Measurements from ENCODE around the gene SYNE1.
"Not testable (repeated sequence)": the region's sequence is repeated elsewhere in the genome, so short reads cannot be mapped to it uniquely, and the experiment has no call there.

SYNE1 gene

DNA sequence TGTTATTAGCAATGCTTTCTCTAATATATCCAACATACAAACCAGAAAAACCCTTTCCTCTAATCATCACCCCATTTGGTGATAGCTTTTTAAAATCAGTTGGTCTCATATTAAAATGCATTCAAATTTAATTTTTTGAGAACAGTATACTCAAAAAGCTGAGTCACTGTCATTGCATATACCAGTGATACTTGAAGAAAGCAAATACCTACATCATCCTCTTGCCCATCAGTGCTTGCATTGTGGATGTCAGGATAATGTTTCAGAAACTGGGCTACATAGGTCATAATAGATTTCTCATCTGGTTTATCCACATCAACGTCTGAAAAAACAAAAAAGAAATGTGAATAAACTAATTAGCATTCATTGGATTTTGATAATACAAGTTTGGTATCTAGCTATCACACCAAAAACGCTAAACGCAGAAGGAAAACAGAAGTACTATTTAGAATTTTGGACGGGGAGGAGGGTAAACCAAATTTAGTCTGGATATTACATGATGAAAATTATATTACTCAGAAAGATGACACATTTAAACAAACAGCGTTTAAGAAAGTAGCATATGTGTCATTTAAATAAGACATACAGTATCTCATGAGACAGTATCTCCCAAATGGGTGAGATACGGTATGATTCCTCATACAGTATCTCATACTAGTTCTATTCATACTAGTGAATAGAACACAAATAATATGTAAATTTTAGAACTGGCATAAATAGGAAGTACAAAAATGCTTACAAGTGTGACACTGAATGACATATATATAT lies 134.6 kb downstream of the SYNE1 start:
- TF ChIP-seq CTCF (IDR thresholded peaks at IDR 0.05; ENCODE audit: low read depth, low read length), result no peak
- in situ Hi-C loops (cut with HindIII; ENCODE audit: low sequenced_read_pairs), result no loop called here
- DNase-seq (ENCODE audit: low read depth, low spot score), result no peak
- no peak overlapping the region for H3K4me3 ChIP-seq (ENCODE audit: low read depth, low read length)

GRCh38 chr6:152499931-152500330 lies 137.2 kb downstream of the SYNE1 start:
- TF ChIP-seq CTCF (IDR thresholded peaks at IDR 0.05; ENCODE audit: low read depth, low read length), result no peak
- DNase-seq (ENCODE audit: low read depth, low spot score), result no peak
- in situ Hi-C loops (cut with HindIII; ENCODE audit: low sequenced_read_pairs), result no loop called here
- no peak overlapping the region for H3K4me3 ChIP-seq (ENCODE audit: low read depth, low read length)

GRCh38 chr6:152496731-152497130 lies 140.4 kb downstream of the SYNE1 start:
- DNase-seq (ENCODE audit: low read depth, low spot score), result no peak
- H3K4me3 ChIP-seq (ENCODE audit: low read depth, low read length), result no peak overlapping the region
- in situ Hi-C loops (cut with HindIII; ENCODE audit: low sequenced_read_pairs), result no loop called here
- TF ChIP-seq CTCF (IDR thresholded peaks at IDR 0.05; ENCODE audit: low read depth, low read length), result no peak

DNA sequence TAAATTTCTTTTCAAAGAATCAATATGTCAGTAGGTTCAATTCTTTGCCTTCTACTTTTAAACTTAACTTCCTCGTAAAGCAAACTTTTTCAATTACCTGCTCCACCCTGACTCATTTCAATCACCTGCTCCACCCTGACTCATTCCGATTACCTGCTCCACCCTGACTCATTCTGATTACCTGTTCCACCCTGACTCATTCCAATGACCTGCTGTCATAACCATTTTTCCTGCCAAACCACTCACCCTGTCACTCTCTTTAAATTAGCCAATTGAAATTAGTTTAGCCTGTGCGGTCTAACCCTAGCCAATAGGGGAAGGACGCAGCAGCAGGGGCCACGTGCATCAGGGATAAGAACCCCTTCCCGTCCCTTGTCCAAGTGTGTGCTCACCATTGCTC lies 141.7 kb downstream of the SYNE1 start:
- in situ Hi-C loops (cut with HindIII; ENCODE audit: low sequenced_read_pairs); H3K4me3 ChIP-seq (ENCODE audit: low read depth, low read length); DNase-seq (ENCODE audit: low read depth, low spot score): not testable (repeated sequence)

- in situ Hi-C loops (cut with HindIII; ENCODE audit: low sequenced_read_pairs); H3K4me3 ChIP-seq (ENCODE audit: low read depth, low read length): not testable (repeated sequence)
- peak; percentile 24 for DNase-seq (ENCODE audit: low read depth, low spot score)
Measured at GRCh38 chr6:152492281-152492680, 144.9 kb downstream of the SYNE1 start.

DNA sequence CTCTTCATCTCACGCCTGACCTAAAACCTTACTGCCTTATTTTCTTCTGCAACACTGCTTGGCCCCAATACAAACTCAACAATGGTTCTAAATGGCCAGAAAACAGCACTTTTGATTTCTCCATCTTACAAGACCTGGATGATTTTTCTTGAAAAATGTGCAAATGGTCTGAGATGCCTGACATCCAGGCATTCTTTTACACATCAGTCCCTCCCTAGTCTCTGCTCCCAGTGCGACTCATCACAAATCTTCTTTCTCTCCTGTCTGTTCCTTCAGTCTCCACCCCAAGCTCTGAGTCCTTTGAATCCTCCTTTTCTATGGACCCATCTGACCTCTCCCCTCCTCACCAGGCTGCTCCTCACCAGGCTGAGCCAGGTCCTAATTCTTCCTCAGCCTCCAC lies 145.7 kb downstream of the SYNE1 start:
- H3K4me3 ChIP-seq (ENCODE audit: low read depth, low read length); in situ Hi-C loops (cut with HindIII; ENCODE audit: low sequenced_read_pairs); DNase-seq (ENCODE audit: low read depth, low spot score): not testable (repeated sequence)

GRCh38 chr6:152490971-152491378 lies 146.2 kb downstream of the SYNE1 start:
- peak; percentile 49 for DNase-seq (ENCODE audit: low read depth, low spot score)
- H3K4me3 ChIP-seq (ENCODE audit: low read depth, low read length); in situ Hi-C loops (cut with HindIII; ENCODE audit: low sequenced_read_pairs): not testable (repeated sequence)

GRCh38 chr6:152484806-152485205 lies 152.4 kb downstream of the SYNE1 start:
- no peak for DNase-seq (ENCODE audit: low read depth, low spot score)
- no peak for TF ChIP-seq CTCF (IDR thresholded peaks at IDR 0.05; ENCODE audit: low read depth, low read length)
- no peak overlapping the region for H3K4me3 ChIP-seq (ENCODE audit: low read depth, low read length)
- in situ Hi-C loops (cut with HindIII; ENCODE audit: low sequenced_read_pairs), result no loop called here

- in situ Hi-C loops (cut with HindIII; ENCODE audit: low sequenced_read_pairs), result no loop called here
- no peak for DNase-seq (ENCODE audit: low read depth, low spot score)
- no peak for TF ChIP-seq CTCF (IDR thresholded peaks at IDR 0.05; ENCODE audit: low read depth, low read length)
- no peak overlapping the region for H3K4me3 ChIP-seq (ENCODE audit: low read depth, low read length)
Measured at GRCh38 chr6:152482289-152482688, 154.9 kb downstream of the SYNE1 start.

Data from astrocyte of the spinal cord (primary cell).